ENCODE data around the gene GPR153.

- TF ChIP-seq CTCF (conservative IDR thresholded peaks at IDR 0.05 in 1 of 2, IDR thresholded peaks at IDR 0.05 in 1 of 2; ENCODE audit: extremely low read depth in 1 of 2, insufficient read depth in 1 of 2, low read depth in 1 of 2, low read length in 2 of 2) (no peak), EZH2 (IDR thresholded peaks at IDR 0.05; ENCODE audit: borderline replicate concordance, low read length) (no peak)
Measured at GRCh38 chr1:6237093-6237492, 23.8 kb downstream of the GPR153 start.

All from mammary epithelial cell (primary cell).